ENCODE measurements around the gene SYNDIG1. TPM values are rescaled to one million over a fixed set of nuclear protein-coding genes. Genes with fewer than 3 reads are reported as not detected.

Gene SYNDIG1
- total RNA-seq, 4 donors from 2014 or later, result 8.3 to 12.4 (median 10.2) TPM

- H3K27me3 ChIP-seq, result no peaks in the 10 kb centered on the region
- intact Hi-C loops (cut with DNase I), result no loop called here
- no peak for DNase-seq
- H3K9me3 ChIP-seq, result no peaks in the 10 kb centered on the region
- no peaks in the 10 kb centered on the region for H3K36me3 ChIP-seq
- H3K4me1 ChIP-seq, result no peaks in the 10 kb centered on the region
- TF ChIP-seq CTCF (IDR thresholded peaks at IDR 0.05) (no peak), POLR2A (IDR thresholded peaks at IDR 0.05) (no peak)
- WGBS, 2 donors, result 89 to 91% methylated on average over 4 to 6 of the region's 6 CpGs
- H3K4me3 ChIP-seq (replicated peaks in 1 of 3), result no peak overlapping the region
- no peak overlapping the region for H3K27ac ChIP-seq
Observed at GRCh38 chr20:24588047-24588635, 118.7 kb downstream of the SYNDIG1 start.

GRCh38 chr20:24588725-24589340 lies 119.4 kb downstream of the SYNDIG1 start:
- H3K4me1 ChIP-seq, result no peaks in the 10 kb centered on the region
- TF ChIP-seq POLR2A (IDR thresholded peaks at IDR 0.05) (no peak), CTCF (IDR thresholded peaks at IDR 0.05) (no peak)
- H3K27ac ChIP-seq, result no peak overlapping the region
- DNase-seq, result no peak
- no peak overlapping the region for H3K4me3 ChIP-seq (replicated peaks in 1 of 3)
- H3K9me3 ChIP-seq, result no peaks in the 10 kb centered on the region
- H3K36me3 ChIP-seq, result no peaks in the 10 kb centered on the region
- WGBS, 2 donors, result 88 to 93% methylated on average over 3 to 4 of the region's 4 CpGs
- H3K27me3 ChIP-seq, result no peaks in the 10 kb centered on the region
- intact Hi-C loops (cut with DNase I), result no loop called here

GRCh38 chr20:24589381-24589780 lies 120.0 kb downstream of the SYNDIG1 start:
- H3K9me3 ChIP-seq, result no peaks in the 10 kb centered on the region
- H3K4me3 ChIP-seq (replicated peaks in 1 of 3), result no peak overlapping the region
- no peak overlapping the region for H3K27ac ChIP-seq
- WGBS, 2 donors, result 89 to 92% methylated on average over 4 of the region's 4 CpGs
- H3K36me3 ChIP-seq, result no peaks in the 10 kb centered on the region
- intact Hi-C loops (cut with DNase I), result no loop called here
- DNase-seq, result no peak
- TF ChIP-seq POLR2A (IDR thresholded peaks at IDR 0.05), result no peak
- TF ChIP-seq CTCF (IDR thresholded peaks at IDR 0.05), result no peak
- H3K4me1 ChIP-seq, result no peaks in the 10 kb centered on the region
- H3K27me3 ChIP-seq, result no peaks in the 10 kb centered on the region

DNA sequence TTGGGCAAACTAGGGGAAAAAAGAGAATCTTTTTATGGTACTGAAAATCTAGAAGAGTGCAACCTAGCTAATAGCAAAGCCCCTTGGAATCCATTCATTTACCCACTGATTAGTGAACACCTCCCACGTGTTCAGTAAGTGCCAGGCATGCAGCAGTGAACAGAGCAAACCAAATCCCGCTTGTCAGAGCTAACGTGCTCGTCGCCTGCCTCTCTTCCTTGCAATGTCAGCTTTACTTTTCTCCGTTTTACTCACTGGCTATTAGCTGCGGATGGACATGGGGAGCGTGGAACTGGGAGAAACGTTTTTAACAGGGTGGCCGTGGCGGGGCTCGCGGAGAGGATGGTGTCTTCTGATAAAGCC lies 120.4 kb downstream of the SYNDIG1 start:
- H3K4me1 ChIP-seq, result no peaks in the 10 kb centered on the region
- H3K9me3 ChIP-seq, result no peaks in the 10 kb centered on the region
- intact Hi-C loops (cut with DNase I), result no loop called here
- WGBS, 2 donors, result 90% methylated on average over 13 of the region's 13 CpGs
- no peaks in the 10 kb centered on the region for H3K36me3 ChIP-seq
- no peak for DNase-seq
- no peak overlapping the region for H3K4me3 ChIP-seq (replicated peaks in 1 of 3)
- TF ChIP-seq POLR2A (IDR thresholded peaks at IDR 0.05) (no peak), CTCF (IDR thresholded peaks at IDR 0.05) (no peak)
- H3K27ac ChIP-seq, result no peak overlapping the region
- no peaks in the 10 kb centered on the region for H3K27me3 ChIP-seq

GRCh38 chr20:24590178-24590982 lies 121.0 kb downstream of the SYNDIG1 start:
- DNase-seq, result no peak
- intact Hi-C loops (cut with DNase I), result no loop called here

More at GRCh38 chr20:24590178-24590982, 121.0 kb downstream of the SYNDIG1 start:
- Histone ChIP-seq H3K27me3 (no peaks in the 10 kb centered on the region), H3K4me1 (no peaks in the 10 kb centered on the region), H3K9me3 (no peaks in the 10 kb centered on the region), H3K27ac (no peak overlapping the region), H3K36me3 (no peaks in the 10 kb centered on the region), H3K4me3 (replicated peaks in 1 of 3) (no peak overlapping the region)
- WGBS, 2 donors, result 83% methylated on average over 31 to 36 of the region's 37 CpGs
- no peak for TF ChIP-seq POLR2A (IDR thresholded peaks at IDR 0.05)
- TF ChIP-seq CTCF (IDR thresholded peaks at IDR 0.05), result no peak
